GM19397 (cell line): Measurements from ENCODE around the gene ELSPBP1.
"Not testable (repeated sequence)": the region's sequence is repeated elsewhere in the genome, so short reads cannot be mapped to it uniquely, and the experiment has no call there.

Experiments used
- ATAC-seq: cut with Tn5 transposase; IDR thresholded peaks from one replicate; pipeline ENCODE4 v1.9.1; 2021; ENCODE audit warnings: mild to moderate bottlenecking, moderate library complexity; ENCODE audit not compliant: unreplicated experiment

ELSPBP1 gene

DNA sequence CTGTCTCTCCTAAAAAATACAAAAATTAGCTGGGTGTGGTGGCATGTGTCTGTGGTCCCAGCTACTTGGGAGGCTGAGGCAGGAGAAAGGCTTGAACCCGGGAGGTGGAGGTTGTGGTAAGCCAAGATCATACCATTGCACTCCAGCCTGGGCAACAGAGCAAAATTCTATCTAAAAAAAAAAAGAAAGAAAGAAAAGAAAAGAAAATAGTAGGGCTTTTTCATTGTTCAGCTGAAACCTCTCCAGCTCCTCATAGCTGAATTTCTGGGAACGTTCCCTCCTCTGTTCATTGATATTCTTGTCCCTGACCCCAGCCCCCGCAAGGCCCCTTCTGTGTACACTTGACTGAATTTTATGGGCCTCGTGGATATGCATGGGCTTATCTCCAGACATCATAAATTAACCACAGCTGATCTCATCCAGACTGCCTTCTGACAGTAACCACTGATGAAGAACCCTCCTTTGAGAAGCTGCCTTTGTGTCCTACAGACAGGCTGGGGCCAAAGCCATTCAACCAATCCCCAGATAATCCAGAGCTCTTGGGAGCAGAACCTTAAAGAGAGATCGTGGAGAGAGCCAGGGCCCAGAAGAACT, at the start of gene ELSPBP1:
TSS of gene ELSPBP1 (plus strand) at position 424 of the 594 bp plus-strand sequence. CDS start 14,036 bp downstream, outside the sequence.
- ATAC-seq, result no peak

DNA sequence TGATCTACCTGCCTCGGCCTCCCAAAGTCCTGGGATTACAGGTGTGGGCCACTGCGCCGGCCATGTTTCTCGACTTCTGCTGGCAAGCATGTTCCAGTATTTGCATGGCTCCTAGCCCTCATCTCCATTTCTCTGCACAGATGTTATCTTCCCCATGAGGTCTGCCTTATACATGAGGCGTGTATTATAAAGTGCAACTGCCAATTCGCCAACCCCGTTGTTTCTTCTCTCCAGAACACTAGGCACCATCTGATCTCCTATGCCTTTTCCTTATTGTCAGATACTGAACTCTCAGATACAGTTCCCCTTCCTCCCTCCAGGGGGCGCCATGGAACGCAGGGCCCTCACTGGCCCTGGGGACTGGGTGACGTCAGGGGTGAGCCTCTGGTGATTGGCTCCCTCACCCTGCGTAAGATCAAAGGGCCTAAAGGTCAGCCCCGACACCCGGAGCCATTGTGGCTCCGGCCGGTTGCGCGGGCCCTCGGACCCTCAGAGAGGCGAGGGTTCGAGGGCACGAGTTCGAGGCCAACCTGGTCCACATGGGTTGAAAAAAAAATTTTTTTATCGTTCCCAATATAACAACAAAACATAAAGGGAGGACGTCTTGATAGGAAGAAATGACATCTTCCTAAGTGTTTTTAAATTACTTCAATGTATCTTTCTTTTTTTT, 44.4 kb upstream of the ELSPBP1 start:
- ATAC-seq, result not testable (repeated sequence)

DNA sequence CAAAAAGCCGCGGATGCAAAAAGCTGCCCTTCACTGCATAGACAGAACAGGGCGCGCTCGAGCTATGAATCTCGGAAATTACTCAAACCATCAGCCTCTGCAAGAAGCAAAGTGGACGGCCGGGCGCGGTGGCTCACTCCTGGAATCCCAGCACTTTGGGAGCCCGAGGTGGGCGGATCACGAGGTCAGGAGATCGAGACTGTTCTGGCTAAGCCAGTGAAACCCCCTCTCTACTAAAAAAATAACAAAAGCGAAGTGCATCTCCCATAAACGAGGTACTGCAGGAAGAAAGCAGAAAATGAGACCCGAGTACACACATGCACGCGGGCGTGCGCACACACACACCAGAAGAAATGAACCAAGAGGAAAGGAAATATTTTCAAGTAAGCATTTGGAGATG, 42.3 kb upstream of the ELSPBP1 start:
- ATAC-seq, result not testable (repeated sequence)

DNA sequence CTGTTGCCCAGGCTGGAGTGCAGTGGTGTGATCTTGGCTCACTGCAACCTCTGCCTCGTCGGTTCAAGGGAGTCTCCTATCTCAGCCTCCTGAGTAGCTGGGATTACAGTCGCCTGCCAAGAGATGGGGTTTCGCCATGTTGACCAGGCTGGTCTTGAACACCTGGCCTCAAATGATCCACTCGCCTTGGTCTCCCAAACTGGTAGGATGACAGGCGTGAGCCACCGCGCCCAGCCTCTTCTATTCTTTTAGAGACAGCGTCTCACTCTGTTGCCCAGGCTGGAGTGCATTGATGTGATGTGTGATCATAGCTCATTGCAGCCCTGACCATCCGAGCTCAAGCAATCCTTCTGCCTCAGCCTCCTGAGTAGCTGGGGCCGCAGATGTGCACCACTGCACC, 38.5 kb upstream of the ELSPBP1 start:
- ATAC-seq, result not testable (repeated sequence)

DNA sequence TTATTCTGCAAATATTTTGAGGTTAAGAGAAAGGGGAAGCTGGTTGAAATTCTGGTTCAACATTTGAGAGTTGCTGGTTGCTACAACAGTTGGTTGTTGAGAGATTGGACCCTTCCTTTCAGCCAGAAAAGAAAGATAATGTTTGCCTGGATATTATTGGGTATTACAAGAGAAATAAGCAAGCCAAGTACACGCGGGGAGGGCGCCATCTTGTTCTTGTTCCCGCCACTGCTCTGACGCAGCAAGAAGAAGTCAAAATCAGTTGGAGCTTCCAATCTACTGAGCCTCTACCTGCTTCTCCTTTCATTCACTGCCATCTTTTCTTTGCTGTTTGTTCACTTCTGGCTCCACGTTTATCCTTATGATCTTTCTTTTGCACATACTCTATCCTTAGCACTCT, 20.9 kb upstream of the ELSPBP1 start:
- no peak for ATAC-seq

DNA sequence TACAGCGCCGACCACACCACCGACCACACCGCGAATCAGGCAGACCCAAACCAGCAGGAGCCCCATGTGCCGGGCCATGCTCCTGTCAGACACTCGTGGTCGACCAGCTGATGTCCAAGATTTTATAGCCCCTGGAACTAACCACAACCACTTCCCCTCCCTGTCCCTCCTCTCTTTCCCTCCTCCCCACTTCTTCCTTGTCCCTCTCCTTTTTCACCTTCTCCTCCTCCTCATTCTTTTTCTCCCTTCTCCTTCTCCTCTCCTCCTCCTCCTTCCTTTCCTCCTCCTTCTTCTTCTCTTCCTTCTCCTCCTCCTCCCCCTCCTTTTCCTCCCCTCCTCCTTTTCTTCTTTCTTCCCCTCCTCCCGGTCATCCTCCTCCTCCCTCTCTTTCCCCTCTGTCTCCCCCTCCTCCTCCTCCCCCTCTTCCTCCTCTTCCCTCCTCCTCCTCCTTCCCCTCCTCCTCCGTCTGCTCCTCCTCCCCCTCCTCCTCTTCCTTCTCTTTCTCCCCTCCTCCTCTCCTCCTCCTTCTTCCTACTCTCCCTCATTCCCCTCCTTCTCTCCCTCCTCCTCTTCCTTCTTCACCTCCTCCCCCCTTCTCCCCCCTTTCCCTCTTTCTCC, 3.1 kb upstream of the ELSPBP1 start:
- no peak for ATAC-seq

DNA sequence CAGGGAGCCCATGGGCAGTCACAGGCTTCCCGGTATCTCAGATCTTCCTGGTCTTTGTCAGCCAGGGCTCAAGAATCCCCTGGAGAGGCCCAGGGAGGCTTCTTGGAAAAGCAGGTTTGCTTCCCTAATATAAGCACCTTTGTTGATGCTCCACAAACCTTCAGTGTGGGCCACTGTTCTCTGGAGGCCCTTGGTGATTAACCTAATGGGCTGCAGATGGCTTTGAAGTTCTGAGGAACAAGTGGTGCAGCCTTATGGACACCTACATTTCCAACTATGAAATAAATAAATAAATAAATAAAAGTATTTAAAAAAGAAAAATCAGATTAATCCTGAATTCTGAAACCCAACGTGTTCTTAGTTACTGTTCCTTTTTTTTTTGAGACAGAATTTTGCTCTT, 2.4 kb upstream of the ELSPBP1 start, which contains the start of gene BSPH1:
TSS of gene BSPH1 (minus strand) at position 101 of the 400 bp plus-strand sequence. CDS start at position 12, 89 bp downstream.
- no peak for ATAC-seq

DNA sequence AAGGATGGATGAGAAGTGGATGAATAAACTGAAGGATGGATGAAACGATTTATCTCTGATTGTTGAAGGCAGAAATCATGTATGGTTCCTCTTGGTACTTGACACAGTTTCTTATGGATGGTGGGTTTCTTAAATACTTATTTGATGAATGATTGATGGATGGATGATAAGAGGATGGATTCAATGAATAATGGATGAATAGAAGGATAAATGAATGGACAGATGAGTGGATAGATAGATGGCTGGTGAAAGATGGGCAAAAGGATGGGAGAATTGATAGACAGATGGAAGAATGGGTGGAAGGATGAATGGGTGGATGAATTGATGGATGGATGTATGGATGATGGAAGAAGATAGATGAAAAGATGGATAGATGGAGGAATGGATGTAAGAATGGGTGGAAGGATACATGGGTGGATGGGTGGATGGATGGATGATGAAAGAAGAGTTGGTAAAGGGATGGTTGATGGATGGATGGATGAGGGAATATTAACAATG, 1.8 kb downstream of the ELSPBP1 start:
- ATAC-seq, result no peak

DNA sequence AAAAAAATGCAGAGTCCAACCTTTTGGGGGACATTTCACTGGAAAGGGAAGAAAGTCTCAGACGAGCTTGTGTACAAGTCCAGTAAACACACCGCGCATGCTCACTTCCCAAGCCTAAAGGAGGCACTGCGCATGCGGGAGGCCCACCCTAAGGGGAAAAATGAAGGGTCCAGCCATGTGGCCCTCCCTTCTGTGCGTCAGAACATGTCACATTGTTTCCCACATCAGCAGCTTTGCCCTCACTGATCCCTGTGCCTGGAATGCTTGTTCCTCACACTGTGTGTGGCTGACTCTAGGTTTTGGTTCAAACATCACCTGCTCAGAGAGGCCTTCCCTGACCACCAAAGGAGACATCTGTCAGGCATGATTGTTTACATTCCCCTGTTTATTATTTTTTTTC, 4.4 kb downstream of the ELSPBP1 start:
- no peak for ATAC-seq

DNA sequence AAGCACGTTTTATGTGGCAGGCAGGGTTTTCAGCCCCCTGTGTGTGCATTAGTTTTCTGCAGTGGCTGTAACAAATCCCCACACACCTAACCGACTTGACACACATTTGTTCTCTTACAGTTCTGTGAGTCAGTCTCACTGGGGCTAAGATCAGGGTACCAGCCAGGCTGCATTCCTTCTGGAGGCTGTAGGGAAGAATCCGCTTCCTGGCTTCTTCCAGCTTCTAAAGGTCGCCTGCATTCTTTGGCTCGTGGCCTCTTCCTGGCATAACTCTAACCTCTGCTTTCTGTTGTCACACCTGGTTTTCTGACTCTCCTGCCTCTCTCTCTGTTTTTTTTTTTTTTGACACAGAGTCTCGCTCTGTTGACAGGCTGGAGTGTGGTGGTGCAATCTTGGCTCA, 6.4 kb downstream of the ELSPBP1 start:
- no peak for ATAC-seq

DNA sequence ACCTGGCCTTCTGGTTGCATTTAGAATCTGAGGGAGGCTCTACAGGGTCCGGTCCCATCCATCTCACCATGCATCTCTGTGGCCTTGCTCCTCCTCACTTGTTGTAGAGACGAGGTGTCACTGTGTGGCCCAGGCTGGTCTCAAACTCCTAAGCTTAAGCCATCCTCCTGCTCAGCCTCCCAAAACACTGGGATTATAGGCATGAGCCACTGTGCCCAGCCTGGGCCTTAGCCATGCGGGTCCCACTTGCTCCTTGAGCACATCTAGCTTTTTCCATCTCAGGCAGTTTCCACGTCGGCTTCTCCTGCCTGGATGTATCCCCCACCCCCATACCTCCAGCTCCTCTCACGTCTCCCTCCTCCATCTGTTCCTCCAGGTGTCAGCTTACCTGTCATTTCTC, 9.8 kb downstream of the ELSPBP1 start:
- no peak for ATAC-seq

DNA sequence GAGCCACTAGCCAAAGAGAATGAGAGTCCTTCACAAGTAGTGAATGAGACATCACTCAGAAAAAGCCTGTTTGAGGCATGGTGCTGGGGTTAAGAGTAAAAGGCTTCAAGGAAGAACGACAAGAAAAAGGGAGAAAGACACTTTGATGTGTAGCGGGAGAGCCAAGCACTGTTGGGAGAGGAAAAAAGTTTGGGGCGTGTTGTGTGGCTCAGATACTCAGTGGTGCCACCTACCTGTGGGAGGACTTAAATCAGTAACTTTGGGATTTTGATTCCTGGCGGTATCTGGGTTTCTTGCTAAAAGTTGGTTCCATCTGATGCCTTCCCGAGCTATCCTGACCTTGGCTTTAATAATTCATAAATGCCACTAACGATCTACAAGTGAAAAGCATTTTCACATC, 12.3 kb downstream of the ELSPBP1 start:
- no peak for ATAC-seq

DNA sequence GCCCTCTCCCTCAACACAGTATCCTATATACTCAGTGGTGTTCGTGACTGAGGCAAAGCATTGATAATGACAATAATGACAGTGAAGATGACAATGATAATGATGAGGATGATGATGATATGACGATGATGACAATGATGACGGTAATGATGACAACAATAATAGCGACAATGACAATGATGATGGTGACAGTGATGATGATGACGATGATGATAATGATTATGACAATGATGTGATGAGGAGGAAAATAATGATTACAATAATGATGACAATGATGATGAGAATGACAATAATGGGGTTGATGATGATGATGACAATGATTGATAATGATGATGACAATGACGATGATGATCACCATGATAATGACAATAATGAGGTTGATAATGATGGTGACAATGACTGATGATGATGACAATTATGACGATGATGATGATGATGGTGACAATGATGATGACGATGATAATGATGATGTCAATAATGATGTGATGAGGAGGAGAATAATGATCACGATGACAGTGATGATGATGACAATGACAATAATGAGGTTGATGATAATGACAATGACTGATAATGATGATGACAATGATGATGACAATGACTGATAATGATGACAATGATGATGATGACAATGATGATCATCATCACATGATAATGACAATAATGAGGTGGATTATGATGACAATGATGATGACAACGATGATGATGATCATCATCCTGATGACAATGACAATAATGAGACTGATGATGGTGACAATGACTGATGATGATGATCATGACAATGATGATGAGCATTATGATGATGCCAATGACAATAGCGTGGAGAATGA, 16.7 kb downstream of the ELSPBP1 start:
- ATAC-seq, result no peak

DNA sequence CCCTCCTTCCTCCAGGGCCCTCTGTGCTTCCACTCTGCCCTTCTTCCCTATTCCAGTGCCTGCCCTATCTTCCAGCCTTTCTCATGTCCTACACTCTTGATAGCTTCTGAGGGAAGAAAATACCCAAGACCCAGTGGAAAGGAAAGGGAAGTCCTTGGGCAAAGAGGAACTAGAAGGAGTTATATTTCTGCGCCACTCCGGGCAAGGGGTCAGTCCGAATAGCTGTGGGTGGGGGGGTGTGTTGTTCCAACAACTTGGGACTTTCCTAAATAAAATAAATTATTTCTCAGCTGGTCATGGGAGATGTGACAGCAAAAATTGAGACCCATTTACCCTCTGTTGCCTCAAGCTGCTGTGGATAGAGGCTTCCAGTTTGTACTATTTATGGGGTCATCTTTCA, 26.3 kb downstream of the ELSPBP1 start:
- no peak for ATAC-seq

DNA sequence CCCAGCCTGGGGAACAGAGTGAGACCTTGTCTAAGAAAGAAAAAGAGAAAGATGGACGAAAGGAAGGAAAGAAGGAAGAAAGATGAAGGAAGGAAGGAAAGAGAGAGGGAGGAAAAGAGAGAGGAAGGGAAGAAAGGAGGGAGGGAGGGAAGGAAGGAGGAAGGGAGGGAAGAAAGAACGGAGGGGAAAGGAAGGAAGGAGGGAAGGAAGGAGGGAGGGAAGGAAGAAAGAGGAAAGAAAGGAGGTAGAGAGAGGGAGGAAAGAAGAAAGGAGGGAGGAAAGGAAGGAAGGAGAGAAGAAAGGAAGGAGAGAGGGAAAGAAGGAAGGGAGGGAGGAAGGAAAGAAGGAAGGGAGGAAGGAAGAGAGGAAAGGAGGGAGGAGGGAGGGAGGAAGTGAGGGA, 28.6 kb downstream of the ELSPBP1 start:
- no peak for ATAC-seq

DNA sequence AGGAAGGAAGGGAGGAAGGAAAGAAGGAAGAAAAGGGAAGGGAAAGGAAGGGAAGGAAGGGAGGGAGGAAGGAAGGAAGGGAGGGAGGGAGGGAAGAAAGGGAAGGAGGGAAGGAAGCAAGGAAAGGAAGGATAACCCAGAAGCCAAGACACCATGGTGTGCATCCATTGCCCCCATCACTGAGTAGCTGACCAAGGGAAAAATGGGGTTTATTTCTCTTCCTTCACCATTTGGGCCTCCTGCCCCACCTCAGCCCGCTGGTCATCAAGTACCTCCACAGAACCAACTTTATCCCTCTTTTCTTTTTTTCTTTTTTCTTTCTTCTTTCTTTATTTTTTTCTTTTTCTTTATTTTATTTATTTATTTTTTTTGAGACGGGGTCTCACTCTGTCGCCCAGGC, 29.1 kb downstream of the ELSPBP1 start:
- ATAC-seq, result no peak

DNA sequence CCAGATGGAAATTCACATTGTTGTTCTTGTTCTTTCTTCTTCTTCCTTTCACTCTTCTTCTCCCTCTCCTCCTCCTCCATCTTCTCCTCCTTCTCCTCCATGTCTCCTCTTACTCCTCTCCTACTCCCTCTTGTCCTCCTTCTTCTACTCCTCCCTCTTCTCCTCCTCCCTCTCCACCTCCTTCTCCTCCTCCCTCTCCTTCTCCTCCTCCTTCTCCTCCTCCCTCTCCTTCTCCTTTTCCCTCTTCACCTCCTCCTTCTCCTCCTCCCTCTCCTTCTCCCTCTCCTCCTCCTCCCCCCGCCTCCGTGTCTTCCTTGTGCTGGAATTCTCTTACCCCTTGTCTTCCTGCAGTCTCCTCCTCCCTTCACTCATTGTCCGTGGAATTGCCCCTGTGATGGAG, 31.0 kb downstream of the ELSPBP1 start:
- ATAC-seq, result no peak

DNA sequence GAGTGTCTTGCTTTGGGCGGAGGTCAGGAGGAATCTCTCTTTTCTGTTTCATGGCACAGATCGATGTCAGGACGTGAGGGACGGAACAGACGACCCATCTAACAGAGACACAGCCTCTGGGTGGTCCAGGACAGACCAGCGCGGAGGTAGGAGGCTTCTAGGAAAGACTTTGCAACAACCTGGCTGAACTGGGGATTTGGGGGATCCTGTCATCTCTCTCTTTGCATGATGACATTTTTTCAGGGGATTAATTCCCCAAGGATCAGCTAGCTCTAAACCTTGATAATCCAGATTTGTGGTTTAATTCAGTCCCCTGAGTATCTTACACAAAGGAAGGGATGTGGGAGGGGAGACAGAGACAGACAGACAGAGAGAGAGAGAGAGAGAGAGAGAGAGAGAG, 35.0 kb downstream of the ELSPBP1 start:
- ATAC-seq, result no peak

DNA sequence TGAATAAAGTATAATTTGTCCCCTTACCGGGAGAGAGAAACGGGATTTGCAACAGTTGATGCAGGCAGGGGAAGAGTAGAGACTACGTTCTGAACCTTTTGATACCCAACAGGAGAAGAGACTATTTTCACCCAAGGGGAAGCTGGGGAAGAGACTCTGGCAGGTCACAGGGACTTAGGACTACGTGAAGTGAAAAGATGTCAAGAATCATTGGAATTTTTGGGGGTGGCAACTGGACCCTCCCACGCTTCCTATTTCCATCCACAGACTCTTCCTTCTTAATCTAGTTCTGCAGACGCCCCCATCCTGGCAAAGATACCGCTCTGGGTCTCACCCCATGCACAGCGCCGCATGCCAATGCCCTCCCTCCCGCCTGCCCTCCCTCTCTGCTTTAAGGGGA, 35.6 kb downstream of the ELSPBP1 start:
- no peak for ATAC-seq

DNA sequence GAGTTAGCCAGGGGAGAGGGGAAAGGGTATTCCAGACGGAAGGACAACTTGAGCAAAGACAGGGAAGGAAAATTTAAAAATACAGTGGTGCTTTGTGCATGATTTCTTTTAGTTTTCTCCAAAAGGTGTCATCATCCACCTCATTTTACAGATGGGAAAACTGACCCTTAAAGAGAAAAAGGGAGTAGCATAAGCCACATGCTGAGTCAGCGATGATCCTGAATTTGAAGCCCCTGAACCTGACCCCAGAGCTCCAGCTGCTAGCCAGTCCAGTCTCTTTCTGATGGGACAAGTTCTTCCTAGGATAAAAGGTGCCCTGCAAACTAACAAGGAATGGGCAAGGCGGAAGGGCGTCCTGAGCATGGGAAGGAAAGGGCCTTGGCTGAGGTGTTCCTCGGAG, 39.2 kb downstream of the ELSPBP1 start:
- ATAC-seq, result no peak

DNA sequence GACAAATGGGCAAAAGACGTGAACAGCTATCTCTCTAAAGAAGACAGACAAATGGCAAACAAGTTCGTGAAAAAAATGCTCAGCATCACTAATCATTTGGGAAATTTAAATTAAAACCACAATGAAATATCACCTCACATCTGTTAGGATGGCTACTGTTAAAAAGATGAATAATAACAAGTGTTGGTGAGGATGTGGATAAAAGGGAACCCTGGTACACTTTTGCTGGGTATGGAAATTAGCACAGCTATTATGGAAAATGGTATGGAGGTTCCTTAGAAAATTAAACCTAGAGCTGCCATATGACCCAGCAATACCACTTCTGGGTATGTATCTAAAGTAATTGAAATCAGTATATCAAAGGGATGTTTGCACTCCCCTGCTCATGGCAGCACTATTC, 42.3 kb downstream of the ELSPBP1 start:
- ATAC-seq, result no peak
